Bronchial epithelial cell (primary cell): ENCODE data around the gene LRRC8B. TPM values are rescaled to one million over a fixed set of nuclear protein-coding genes. Genes with fewer than 3 reads are reported as not detected.

Source experiments
- DNase-seq: peaks from one replicate; pipeline ENCODE4 v3.0.0-alpha.2; 2010; ENCODE audit warnings: low read depth
- FAIRE-seq: peaks from 2 replicates; lab custom pipeline; 2011; peaks lifted over from hg19 to GRCh38; lab: Jason Lieb, UNC
- H3K27me3 ChIP-seq: 2 replicates; pipeline ENCODE4 v1.5.1; 2011; ENCODE audit warnings: low read length; ENCODE audit not compliant: control insufficient read depth, insufficient read depth
- H3K36me3 ChIP-seq: 2 replicates; pipeline ENCODE4 v1.5.1; 2011; ENCODE audit warnings: low read length; ENCODE audit not compliant: control insufficient read depth, insufficient read depth
- H3K4me3 ChIP-seq: 2 replicates; pipeline ENCODE4 v1.5.1; 2011; ENCODE audit warnings: mild to moderate bottlenecking, low read depth, low read length, control low read depth
- total RNA-seq: library from RNA; depleted of rRNA; stranded (reverse); fragments of >200 nt; gene quantifications from 2 replicates; pipeline ENCODE4 v1.2.1, GENCODE V29; 2014
- TF ChIP-seq, protein P1 (sequence below): IDR thresholded peaks from 2 replicates; pipeline ENCODE4 v1.5.1; 2011; ENCODE audit warnings: mild to moderate bottlenecking, moderate library complexity, low read length, control low read depth, inconsistent platforms; ENCODE audit not compliant: insufficient read depth, severe bottlenecking

The LRRC8B gene
- total RNA-seq, 1 donor from 2014 or later = 7.6 TPM

DNA sequence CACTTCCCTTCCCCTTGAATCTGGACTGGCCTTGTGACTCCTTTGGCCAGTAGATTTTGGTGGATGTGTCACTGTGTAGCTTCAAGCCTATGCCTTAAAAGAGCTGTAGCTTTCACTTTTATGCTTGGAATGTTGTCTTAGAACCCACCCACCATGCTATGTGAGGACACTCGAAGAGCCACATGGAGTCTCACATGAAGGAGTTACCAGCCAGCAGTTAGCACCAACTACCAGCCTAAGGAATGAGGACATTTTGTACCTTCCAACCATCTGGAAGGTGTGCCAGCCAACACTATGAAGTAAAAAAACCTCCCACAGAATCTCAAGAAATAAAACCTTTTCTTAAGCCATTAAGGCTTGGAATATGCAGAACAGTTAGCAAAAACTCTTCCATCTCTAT, 50.6 kb downstream of the LRRC8B start:
- FAIRE-seq (no peak), DNase-seq (no peak)
- Histone ChIP-seq H3K27me3 (no peaks in the 10 kb centered on the region), H3K4me3 (no peak overlapping the region), H3K36me3 (no peaks in the 10 kb centered on the region)
- TF ChIP-seq, protein P1, sequence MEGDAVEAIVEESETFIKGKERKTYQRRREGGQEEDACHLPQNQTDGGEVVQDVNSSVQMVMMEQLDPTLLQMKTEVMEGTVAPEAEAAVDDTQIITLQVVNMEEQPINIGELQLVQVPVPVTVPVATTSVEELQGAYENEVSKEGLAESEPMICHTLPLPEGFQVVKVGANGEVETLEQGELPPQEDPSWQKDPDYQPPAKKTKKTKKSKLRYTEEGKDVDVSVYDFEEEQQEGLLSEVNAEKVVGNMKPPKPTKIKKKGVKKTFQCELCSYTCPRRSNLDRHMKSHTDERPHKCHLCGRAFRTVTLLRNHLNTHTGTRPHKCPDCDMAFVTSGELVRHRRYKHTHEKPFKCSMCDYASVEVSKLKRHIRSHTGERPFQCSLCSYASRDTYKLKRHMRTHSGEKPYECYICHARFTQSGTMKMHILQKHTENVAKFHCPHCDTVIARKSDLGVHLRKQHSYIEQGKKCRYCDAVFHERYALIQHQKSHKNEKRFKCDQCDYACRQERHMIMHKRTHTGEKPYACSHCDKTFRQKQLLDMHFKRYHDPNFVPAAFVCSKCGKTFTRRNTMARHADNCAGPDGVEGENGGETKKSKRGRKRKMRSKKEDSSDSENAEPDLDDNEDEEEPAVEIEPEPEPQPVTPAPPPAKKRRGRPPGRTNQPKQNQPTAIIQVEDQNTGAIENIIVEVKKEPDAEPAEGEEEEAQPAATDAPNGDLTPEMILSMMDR = no peak

- Histone ChIP-seq H3K36me3 (no peaks in the 10 kb centered on the region), H3K4me3 (no peak overlapping the region), H3K27me3 (no peaks in the 10 kb centered on the region)
- DNase-seq = no peak
- FAIRE-seq = no peak
- TF ChIP-seq, protein P1 = no peak
These were observed 51.4 kb downstream of the LRRC8B start for GRCh38 chr1:89576013-89576412.

DNA sequence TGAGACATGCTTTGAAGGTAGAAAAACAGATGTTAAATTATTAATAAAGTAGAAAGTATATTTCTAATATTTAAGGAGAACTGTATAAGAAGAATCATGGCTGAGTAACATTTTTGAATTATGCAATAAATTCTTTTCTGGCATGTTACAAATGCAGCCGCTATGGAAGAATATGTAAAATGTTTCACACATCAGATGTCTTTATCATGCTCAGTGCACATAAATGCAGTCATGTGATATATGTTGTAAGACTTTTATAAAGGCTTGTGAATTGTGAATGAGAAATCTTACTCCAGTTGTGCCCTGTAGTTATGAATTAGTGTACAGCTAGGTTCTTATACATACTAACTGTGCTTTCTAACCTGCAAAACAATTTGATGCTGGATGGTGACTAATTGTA, 53.5 kb downstream of the LRRC8B start:
- TF ChIP-seq, protein P1 = no peak
- H3K4me3 ChIP-seq = no peak overlapping the region
- DNase-seq (peak; percentile 25), FAIRE-seq (no peak)
- no peaks in the 10 kb centered on the region for H3K27me3 ChIP-seq
- peaks cover 2% of the 10 kb centered on the region for H3K36me3 ChIP-seq

DNA sequence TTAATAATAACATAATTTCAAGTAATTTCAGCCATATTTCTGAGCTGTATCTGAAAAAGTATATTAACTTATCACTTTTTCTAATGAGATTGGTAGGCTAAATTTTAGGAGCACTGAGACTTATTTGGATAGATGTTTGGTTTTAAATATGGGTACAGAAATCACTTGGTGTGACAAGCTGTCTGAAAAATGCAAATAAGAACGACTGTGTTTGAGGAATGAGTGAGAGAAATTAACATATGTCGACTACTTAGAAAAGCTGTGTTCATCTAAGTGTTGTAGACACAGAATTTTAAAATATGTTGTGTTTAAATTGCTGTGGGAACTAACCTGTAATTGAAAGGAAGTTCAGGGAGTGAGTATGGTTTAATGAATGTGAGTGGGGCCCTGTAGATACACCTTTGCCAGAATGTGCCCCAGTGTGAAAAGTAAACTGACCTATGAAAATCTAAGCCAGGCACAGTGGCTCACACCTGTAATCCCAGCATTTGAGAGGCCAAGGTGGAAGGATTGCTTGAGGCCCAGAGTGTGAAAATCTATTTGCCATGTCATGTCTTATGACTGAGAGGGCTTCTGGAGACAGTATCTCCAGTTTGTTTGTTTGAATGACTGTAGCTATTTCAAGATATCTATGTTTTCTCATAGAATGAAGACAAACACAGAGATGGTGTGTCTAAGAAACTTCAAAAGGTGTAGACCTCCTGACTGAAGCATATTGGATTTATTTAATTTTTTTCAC, 54.5 kb downstream of the LRRC8B start:
- Histone ChIP-seq H3K27me3 (no peaks in the 10 kb centered on the region), H3K4me3 (no peak overlapping the region), H3K36me3 (peaks cover 2% of the 10 kb centered on the region)
- no peak for DNase-seq
- TF ChIP-seq, protein P1 = no peak
- FAIRE-seq = no peak

- no peak overlapping the region for H3K4me3 ChIP-seq
- TF ChIP-seq, protein P1 = no peak
- H3K36me3 ChIP-seq = peaks cover 2% of the 10 kb centered on the region
- no peaks in the 10 kb centered on the region for H3K27me3 ChIP-seq
- FAIRE-seq (no peak), DNase-seq (no peak)
These were observed 55.4 kb downstream of the LRRC8B start for GRCh38 chr1:89580036-89580435.

DNA sequence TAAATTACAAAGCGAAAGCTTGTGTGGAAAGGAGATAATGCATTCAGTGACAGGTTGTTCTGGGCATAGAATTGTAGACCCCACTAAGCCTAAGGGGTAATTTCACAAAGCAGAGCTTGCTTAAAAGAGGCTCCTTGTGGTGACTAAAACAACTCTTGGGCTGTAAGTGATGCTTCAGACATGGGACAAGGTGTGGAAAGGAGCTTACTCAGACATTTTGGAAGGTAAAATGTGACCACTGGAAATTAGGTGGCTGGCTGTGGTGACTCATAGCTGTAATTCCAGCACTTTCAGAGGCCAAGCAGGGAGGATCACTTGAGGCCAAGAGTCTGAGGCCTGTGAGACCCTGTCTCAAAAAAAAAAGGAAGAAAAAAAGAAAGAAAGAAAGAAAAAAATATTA, 57.2 kb downstream of the LRRC8B start:
- DNase-seq (peak; percentile 41), FAIRE-seq (no peak)
- Histone ChIP-seq H3K36me3 (peaks cover 2% of the 10 kb centered on the region), H3K27me3 (no peaks in the 10 kb centered on the region), H3K4me3 (no peak overlapping the region)
- TF ChIP-seq, protein P1 = no peak
